Liver (tissue), 9 donors: ENCODE measurements around the gene TEP1. TPM values are rescaled to one million over a fixed set of nuclear protein-coding genes. Genes with fewer than 3 reads are reported as not detected.

Experiments
- DNase-seq: peaks from one replicate; pipeline ENCODE4 v3.0.0-alpha.2; 2017; ENCODE audit warnings: low spot score
- H3K27ac ChIP-seq, 2 donors: one replicate each; pipeline ENCODE4 v1.7.0; 2013; ENCODE audit warnings: inconsistent platforms in 2 of 2, low read length in 2 of 2, control low read depth in 1 of 2, low read depth in 1 of 2, mild to moderate bottlenecking in 1 of 2
- H3K27me3 ChIP-seq, 4 donors: one replicate each; pipeline versions ENCODE4 v1.6.1 to v1.7.0; 2013; ENCODE audit warnings: low read length in 3 of 4, inconsistent platforms in 1 of 4, mild to moderate bottlenecking in 1 of 4, moderate library complexity in 1 of 4; ENCODE audit not compliant: control insufficient read depth in 4 of 4, insufficient read depth in 4 of 4
- H3K36me3 ChIP-seq, 4 donors: one replicate each; pipeline versions ENCODE4 v1.6.1 to v1.7.0; 2013; ENCODE audit warnings: low read length in 3 of 4, mild to moderate bottlenecking in 3 of 4, low read depth in 1 of 4, moderate library complexity in 1 of 4; ENCODE audit not compliant: control insufficient read depth in 4 of 4, insufficient read depth in 3 of 4
- H3K4me1 ChIP-seq, 4 donors: one replicate each; pipeline versions ENCODE4 v1.6.1 to v1.7.0; 2013; ENCODE audit warnings: low read length in 3 of 4, mild to moderate bottlenecking in 3 of 4, moderate library complexity in 1 of 4; ENCODE audit not compliant: control insufficient read depth in 4 of 4, insufficient read depth in 4 of 4
- H3K4me3 ChIP-seq, 3 donors: one replicate each; pipeline versions ENCODE4 v1.6.1 to v1.7.0; 2013; ENCODE audit warnings: low read length in 3 of 3, control low read depth in 1 of 3, low read depth in 1 of 3, mild to moderate bottlenecking in 1 of 3
- H3K9ac ChIP-seq, 2 donors: one replicate each; pipeline ENCODE4 v1.7.0; 2013; ENCODE audit warnings: low read length in 2 of 2, mild to moderate bottlenecking in 2 of 2, moderate library complexity in 2 of 2, control low read depth in 1 of 2, low read depth in 1 of 2
- H3K9me3 ChIP-seq, 4 donors: one replicate each; pipeline versions ENCODE4 v1.6.1 to v1.7.0; 2013; ENCODE audit warnings: low read length in 3 of 4; ENCODE audit not compliant: control insufficient read depth in 4 of 4
- ATF3 ChIP-seq: IDR thresholded peaks from 2 replicates; pipeline ENCODE4 v1.6.1; 2016; ENCODE audit warnings: antibody characterized with exemption
- EGR1 ChIP-seq, 2 donors: IDR thresholded peaks; 2 replicates each; pipeline ENCODE4 v1.6.1; 2016 to 2018; ENCODE audit warnings: antibody characterized with exemption in 2 of 2, low read depth in 2 of 2
- FOXA1 ChIP-seq: IDR thresholded peaks from 2 replicates; pipeline ENCODE4 v1.6.1; 2016; ENCODE audit warnings: antibody characterized with exemption
- FOXA2 ChIP-seq: IDR thresholded peaks from 2 replicates; pipeline ENCODE4 v1.6.1; 2016; ENCODE audit warnings: antibody characterized with exemption
- GABPA ChIP-seq, 2 donors: IDR thresholded peaks in 1 of 2; conservative IDR thresholded peaks in 1 of 2; 2 replicates each; pipeline ENCODE4 v1.6.1; 2016; ENCODE audit warnings: antibody characterized with exemption in 2 of 2, mild to moderate bottlenecking in 1 of 2, moderate library complexity in 1 of 2
- HNF4A ChIP-seq, 2 donors: conservative IDR thresholded peaks; 2 replicates each; pipeline ENCODE4 v1.6.1; 2016; ENCODE audit warnings: antibody characterized with exemption in 2 of 2, mild to moderate bottlenecking in 2 of 2
- HNF4G ChIP-seq: IDR thresholded peaks from 2 replicates; pipeline ENCODE4 v1.6.1; 2016; ENCODE audit warnings: antibody characterized with exemption
- JUND ChIP-seq, 2 donors: IDR thresholded peaks; 2 replicates each; pipeline ENCODE4 v1.6.1; 2016; ENCODE audit warnings: antibody characterized with exemption in 2 of 2
- NR2F2 ChIP-seq: IDR thresholded peaks from 2 replicates; pipeline ENCODE4 v1.6.1; 2016; ENCODE audit warnings: antibody characterized with exemption
- RAD21 ChIP-seq, 2 donors: IDR thresholded peaks; 2 replicates each; pipeline ENCODE4 v1.6.1; 2016; ENCODE audit warnings: antibody characterized with exemption in 2 of 2, mild to moderate bottlenecking in 2 of 2
- RXRA ChIP-seq, 2 donors: IDR thresholded peaks; 2 replicates each; pipeline ENCODE4 v1.6.1; 2017 to 2018; ENCODE audit warnings: antibody characterized with exemption in 2 of 2, mild to moderate bottlenecking in 1 of 2
- SP1 ChIP-seq: IDR thresholded peaks from 2 replicates; pipeline ENCODE4 v1.6.1; 2018; ENCODE audit warnings: antibody characterized with exemption, mild to moderate bottlenecking
- TAF1 ChIP-seq: conservative IDR thresholded peaks from 2 replicates; pipeline ENCODE4 v1.6.1; 2016; ENCODE audit warnings: antibody characterized with exemption, mild to moderate bottlenecking
- YY1 ChIP-seq: IDR thresholded peaks from 2 replicates; pipeline ENCODE4 v1.6.1; 2016; ENCODE audit warnings: antibody characterized with exemption, mild to moderate bottlenecking
- ZBTB33 ChIP-seq: IDR thresholded peaks from 2 replicates; pipeline ENCODE4 v1.6.1; 2016; ENCODE audit warnings: antibody characterized with exemption
- WGBS: extraction: QIAGEN DNeasy Blood & Tissue Kit; methylation state at CpG from one replicate; pipeline ENCODE4 v1.1.7; 2013; 5-methylcytosine and 5-hydroxymethylcytosine counted together
- polyA plus RNA-seq, 2 donors: library from polyadenylated mRNA; stranded (reverse) in 1 of 2; unstranded in 1 of 2; fragments of 200-250 nt in 1 of 2; fragments of >200 nt in 1 of 2; fragmentation: Nextera tagmentation in 1 of 2; extraction: Ambion mirVana in 1 of 2; gene quantifications; one replicate each; pipeline versions ENCODE4 v1.2.1 to v1.2.3, GENCODE V29; 2013 to 2015
- total RNA-seq, 2 donors: library from RNA; depleted of rRNA; stranded (reverse); fragments of >200 nt; gene quantifications; one replicate each; pipeline ENCODE4 v1.2.3, GENCODE V29; 2014
- TF ChIP-seq, protein P1 (sequence below): IDR thresholded peaks from 2 replicates; pipeline ENCODE4 v1.6.1; 2016; ENCODE audit warnings: antibody characterized with exemption, mild to moderate bottlenecking
- TF ChIP-seq, protein P2 (sequence below): IDR thresholded peaks from 2 replicates; pipeline ENCODE4 v1.6.1; 2016; ENCODE audit warnings: antibody characterized with exemption
- TF ChIP-seq, protein P3 (sequence below): fragments of 150-350 bp; IDR thresholded peaks from 2 replicates; pipeline ENCODE4 v1.5.1; 2017; ENCODE audit warnings: improper control_type of control experiment, low read depth, low read length; ENCODE audit not compliant: missing input control
- donor health status: healthy.
- donor health status: healthy.
- donor health status: healthy.
- donor health status: healthy.
- donor health status: healthy.

TEP1 gene
- total and polyA plus RNA-seq, 4 donors: 3.9 to 20.7 (median 7.6) TPM

DNA sequence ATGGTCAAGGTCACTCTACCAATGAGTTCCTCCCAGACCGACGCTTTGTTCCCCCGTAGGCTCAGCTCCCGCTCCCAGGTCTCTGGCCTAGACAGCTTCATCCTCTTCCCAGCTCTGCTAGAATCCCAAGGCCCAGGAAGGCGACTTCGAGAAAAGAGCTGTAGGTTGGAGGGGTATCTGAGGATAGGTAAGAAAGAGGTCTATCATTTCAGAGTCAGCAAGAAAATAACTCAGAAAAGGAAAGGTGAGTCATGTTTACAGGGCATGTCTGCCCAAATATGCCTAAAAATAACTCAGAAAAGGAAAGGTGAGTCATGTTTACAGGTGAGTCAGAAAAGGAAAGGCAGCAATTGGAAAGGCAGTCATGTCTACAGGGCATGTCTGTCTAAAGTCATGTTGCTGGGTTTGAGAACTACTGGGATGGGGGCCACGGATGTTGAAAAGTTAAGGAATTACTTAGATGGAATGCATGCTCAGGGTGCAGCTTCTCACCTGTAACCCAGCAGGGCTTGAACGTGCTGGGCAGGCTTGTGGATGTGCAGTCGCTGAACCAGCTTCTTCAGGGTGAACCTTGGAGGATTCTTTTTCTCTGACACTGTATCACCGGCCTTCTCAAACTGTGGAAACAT is 12.2 kb downstream of the TEP1 start:
- no peak for DNase-seq
- no peak overlapping the region for H3K27ac ChIP-seq
- no peak overlapping the region for H3K9ac ChIP-seq
- TF ChIP-seq YY1: no peak
- TF ChIP-seq RAD21 (IDR thresholded peaks at IDR 0.05): no peak
- no peaks in the 10 kb centered on the region for H3K27me3 ChIP-seq
- WGBS: 95% methylated on average over 10 of the region's 10 CpGs
- no peaks in the 10 kb centered on the region for H3K4me1 ChIP-seq
- H3K9me3 ChIP-seq: no peaks in the 10 kb centered on the region
- H3K36me3 ChIP-seq: peaks cover 14 to 31% (median 27%) of the 10 kb centered on the region in 4 donors
- no peak overlapping the region for H3K4me3 ChIP-seq

DNA sequence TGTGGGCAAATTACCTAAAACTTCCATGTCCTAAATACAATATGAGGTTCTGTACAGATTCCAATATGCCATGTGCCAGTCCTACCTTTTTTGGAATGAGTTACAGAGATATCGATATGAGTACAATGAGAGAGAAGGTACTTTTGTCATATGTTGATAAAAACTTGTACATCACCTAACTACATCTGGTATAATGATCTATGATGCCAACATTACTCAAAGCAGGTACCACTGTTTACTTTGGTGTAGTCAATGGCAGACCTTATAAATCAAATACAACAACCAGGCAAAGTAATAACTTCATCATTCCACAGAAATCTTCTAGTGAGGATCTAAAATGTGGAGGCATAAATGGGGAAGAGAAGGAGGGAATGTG is 12.7 kb downstream of the TEP1 start:
- Histone ChIP-seq H3K36me3 (peaks cover 12 to 36% (median 29%) of the 10 kb centered on the region in 4 donors), H3K27ac (no peak overlapping the region), H3K9me3 (no peaks in the 10 kb centered on the region), H3K4me1 (no peaks in the 10 kb centered on the region), H3K9ac (no peak overlapping the region), H3K4me3 (no peak overlapping the region), H3K27me3 (no peaks in the 10 kb centered on the region)
- no peak for TF ChIP-seq ATF3
- TF ChIP-seq, protein P1, sequence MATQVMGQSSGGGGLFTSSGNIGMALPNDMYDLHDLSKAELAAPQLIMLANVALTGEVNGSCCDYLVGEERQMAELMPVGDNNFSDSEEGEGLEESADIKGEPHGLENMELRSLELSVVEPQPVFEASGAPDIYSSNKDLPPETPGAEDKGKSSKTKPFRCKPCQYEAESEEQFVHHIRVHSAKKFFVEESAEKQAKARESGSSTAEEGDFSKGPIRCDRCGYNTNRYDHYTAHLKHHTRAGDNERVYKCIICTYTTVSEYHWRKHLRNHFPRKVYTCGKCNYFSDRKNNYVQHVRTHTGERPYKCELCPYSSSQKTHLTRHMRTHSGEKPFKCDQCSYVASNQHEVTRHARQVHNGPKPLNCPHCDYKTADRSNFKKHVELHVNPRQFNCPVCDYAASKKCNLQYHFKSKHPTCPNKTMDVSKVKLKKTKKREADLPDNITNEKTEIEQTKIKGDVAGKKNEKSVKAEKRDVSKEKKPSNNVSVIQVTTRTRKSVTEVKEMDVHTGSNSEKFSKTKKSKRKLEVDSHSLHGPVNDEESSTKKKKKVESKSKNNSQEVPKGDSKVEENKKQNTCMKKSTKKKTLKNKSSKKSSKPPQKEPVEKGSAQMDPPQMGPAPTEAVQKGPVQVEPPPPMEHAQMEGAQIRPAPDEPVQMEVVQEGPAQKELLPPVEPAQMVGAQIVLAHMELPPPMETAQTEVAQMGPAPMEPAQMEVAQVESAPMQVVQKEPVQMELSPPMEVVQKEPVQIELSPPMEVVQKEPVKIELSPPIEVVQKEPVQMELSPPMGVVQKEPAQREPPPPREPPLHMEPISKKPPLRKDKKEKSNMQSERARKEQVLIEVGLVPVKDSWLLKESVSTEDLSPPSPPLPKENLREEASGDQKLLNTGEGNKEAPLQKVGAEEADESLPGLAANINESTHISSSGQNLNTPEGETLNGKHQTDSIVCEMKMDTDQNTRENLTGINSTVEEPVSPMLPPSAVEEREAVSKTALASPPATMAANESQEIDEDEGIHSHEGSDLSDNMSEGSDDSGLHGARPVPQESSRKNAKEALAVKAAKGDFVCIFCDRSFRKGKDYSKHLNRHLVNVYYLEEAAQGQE: no peak
- no peak for TF ChIP-seq FOXA1
- TF ChIP-seq EGR1 (IDR thresholded peaks at IDR 0.05; ENCODE audit: low read depth in 2 of 2): no peak
- TF ChIP-seq SP1: no peak
- no peak for TF ChIP-seq JUND (IDR thresholded peaks at IDR 0.05)
- TF ChIP-seq GABPA (IDR thresholded peaks at IDR 0.05 in 1 of 2, conservative IDR thresholded peaks at IDR 0.05 in 1 of 2): no peak
- TF ChIP-seq, protein P2, sequence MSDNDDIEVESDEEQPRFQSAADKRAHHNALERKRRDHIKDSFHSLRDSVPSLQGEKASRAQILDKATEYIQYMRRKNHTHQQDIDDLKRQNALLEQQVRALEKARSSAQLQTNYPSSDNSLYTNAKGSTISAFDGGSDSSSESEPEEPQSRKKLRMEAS: no peak
- no peak for TF ChIP-seq NR2F2
- TF ChIP-seq YY1: no peak
- no peak for TF ChIP-seq RXRA (IDR thresholded peaks at IDR 0.05)
- TF ChIP-seq RAD21 (IDR thresholded peaks at IDR 0.05): no peak
- TF ChIP-seq, protein P3, sequence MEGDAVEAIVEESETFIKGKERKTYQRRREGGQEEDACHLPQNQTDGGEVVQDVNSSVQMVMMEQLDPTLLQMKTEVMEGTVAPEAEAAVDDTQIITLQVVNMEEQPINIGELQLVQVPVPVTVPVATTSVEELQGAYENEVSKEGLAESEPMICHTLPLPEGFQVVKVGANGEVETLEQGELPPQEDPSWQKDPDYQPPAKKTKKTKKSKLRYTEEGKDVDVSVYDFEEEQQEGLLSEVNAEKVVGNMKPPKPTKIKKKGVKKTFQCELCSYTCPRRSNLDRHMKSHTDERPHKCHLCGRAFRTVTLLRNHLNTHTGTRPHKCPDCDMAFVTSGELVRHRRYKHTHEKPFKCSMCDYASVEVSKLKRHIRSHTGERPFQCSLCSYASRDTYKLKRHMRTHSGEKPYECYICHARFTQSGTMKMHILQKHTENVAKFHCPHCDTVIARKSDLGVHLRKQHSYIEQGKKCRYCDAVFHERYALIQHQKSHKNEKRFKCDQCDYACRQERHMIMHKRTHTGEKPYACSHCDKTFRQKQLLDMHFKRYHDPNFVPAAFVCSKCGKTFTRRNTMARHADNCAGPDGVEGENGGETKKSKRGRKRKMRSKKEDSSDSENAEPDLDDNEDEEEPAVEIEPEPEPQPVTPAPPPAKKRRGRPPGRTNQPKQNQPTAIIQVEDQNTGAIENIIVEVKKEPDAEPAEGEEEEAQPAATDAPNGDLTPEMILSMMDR: no peak
- no peak for TF ChIP-seq FOXA2
- TF ChIP-seq ZBTB33: no peak
- TF ChIP-seq HNF4G: no peak
- no peak for TF ChIP-seq TAF1
- no peak for TF ChIP-seq HNF4A (conservative IDR thresholded peaks at IDR 0.05)
- 99% methylated on average over 1 of the region's 1 CpG for WGBS
- no peak for DNase-seq
